GM21367 (cell line): ENCODE data around the gene CHP2.
"Not testable (repeated sequence)": the region's sequence is repeated elsewhere in the genome, so short reads cannot be mapped to it uniquely, and the experiment has no call there.

Experiments
- ATAC-seq: cut with Tn5 transposase; IDR thresholded peaks from one replicate; pipeline ENCODE4 v1.9.1; 2021; ENCODE audit not compliant: unreplicated experiment

The CHP2 gene

DNA sequence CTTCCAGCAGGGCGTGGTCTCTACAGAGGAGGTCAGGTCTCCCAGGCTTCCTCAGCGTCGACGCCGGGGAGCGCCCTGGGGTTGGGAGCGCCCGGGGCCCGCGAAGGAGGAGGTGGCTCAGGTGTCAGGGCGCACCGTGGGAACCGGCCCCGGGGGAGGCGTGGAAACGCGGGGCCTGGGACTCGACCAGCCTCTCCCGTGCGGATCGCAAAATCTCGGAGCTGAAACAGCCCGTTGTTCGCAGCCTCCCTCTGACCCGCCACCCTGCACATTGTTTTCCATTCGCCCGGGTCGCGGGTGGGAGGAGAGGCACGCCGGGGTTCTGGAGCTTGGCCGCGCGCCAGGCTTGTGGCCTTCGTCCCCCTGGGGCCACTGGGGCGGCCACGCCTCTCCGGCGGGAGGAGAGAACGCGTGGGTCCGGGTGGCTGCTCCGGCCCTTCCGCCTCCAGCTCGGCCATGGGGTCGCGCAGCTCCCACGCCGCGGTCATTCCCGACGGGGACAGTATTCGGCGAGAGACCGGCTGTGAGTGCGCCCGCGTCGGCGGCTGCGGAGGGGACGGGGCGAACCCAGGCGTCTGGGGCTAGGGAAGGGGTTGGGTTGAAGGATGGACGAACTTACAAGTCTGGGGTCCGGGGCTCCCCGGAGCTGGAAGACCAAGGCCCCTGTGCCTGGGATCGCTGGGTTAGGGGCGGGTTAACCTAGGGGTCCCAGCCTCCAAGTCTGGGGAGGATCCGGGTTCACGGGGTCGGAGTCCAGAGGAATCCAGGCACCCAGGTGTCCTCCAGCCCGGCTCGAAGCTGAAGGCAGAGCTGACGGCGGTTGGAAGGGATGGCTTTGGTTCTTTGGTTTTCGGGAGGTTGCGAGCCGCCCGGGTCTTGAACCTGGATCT lies at the start of gene CHP2:
Gene CHP2 (plus strand): TSS at position 433 of the 890 bp plus-strand sequence. CDS start 24 bp downstream, at position 457.
- ATAC-seq: no peak

DNA sequence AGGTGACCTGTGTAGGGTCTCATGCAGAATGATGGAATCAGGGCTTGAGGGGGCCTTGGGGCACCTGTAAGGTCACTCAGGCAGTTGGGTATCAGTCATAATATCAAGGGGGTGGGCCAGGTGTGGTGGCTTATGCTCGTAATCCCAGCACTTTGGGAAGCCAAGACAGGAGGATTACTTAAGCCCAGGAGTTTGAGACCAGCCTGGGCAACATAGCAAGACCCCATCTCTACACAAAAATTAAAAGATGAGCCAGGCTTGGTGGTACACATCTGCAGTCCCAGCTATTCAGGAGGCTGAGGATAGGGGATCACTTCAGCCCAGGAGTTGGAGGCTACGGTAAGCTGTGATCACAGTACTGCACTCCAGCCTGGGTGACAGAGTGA lies 49.3 kb upstream of the CHP2 start:
- ATAC-seq: no peak

DNA sequence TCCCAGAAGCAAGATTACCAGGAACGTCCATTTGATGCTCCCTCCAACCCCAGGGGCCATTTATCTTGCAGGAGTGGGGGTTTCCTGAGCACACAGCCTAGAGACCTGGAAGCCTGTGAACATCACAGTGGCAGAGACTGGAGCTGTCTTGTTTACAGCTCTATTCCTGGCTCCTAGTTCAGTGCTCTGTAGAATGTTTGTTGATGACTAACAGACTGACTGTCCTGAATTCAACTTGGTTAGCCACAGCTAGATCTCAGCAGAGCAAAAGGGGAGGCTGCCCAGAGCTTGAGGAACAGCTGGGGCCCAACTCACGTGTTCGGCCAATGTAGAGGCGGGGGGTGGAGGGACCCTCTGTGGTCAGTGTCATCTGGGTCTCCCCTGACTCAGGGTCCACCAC lies 48.4 kb upstream of the CHP2 start:
- no peak for ATAC-seq

DNA sequence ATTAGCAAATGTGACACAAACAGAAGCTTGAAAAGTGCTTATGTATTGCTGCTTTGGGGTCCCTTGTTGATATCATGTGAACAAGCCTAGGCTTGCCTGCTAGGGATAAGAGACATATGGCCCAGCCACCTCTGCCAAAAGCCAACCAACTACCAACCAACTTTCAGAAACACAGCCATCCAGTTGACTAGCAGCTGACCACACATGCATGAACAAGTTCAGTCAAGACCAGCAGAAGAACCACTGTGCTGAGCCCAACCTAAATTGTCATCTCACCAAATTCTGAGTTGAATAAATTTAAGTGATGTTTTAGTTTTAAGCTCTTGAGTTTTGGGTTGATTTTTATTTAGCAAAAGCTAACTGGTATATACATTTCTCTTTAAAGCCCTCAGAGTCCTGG lies 45.3 kb upstream of the CHP2 start:
- no peak for ATAC-seq

DNA sequence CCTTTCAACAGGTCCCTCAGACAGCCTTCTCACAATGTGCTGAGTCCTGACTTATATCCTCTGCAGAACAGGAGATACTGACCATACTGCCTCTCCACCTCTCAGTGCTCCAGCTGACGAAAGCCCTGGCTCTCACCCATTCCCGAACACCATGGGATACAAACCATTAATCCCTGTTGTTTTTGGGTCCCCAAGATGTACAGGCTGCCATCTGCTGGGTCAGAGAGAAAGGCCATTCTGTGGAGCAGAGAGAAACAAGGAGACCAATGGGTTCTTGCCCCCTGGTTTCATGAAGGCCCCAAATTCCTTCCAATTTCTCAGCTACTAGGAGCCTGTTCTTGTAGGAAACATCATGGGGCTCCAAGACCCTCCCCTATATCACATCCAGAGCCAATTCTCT lies 44.8 kb upstream of the CHP2 start:
- ATAC-seq: no peak

DNA sequence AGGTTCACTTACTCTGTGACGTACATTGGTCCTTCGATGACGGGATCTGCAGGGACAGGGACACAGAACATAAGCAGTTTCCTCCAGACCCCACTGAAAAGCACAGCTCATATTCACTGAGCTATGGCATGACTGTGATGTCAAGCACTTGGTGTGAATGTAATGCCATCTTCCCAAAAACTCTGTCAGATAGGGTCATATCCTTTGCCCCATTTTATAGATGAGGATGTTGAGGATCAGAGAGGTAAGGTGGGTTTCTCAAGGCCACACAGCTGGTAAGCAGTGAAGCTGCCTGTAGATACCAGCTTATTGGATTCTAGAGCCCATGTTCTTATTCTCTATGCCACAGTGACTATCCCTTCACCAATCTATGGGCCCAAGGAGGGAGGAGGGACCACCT lies 44.3 kb upstream of the CHP2 start:
- ATAC-seq: no peak

DNA sequence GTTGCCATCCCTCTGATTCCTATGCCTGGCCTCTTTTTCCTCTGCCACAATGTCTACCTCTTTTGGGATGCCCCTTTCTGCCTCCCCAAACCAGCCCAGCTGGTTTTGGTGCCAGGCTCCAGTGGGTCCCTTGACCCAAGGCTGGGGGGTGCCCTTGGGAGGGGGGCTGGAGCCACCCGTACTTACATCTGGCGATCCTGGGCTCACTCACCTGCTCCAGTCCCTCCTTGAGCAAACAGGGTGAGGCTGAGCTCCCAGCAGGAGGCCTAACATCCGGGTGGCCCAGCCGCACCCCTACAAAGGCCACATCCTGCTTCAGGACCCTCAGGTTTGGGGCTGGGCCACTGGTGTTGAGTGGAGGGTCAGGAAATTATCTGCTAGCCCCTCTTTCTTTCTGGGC lies 43.0 kb upstream of the CHP2 start:
- no peak for ATAC-seq

DNA sequence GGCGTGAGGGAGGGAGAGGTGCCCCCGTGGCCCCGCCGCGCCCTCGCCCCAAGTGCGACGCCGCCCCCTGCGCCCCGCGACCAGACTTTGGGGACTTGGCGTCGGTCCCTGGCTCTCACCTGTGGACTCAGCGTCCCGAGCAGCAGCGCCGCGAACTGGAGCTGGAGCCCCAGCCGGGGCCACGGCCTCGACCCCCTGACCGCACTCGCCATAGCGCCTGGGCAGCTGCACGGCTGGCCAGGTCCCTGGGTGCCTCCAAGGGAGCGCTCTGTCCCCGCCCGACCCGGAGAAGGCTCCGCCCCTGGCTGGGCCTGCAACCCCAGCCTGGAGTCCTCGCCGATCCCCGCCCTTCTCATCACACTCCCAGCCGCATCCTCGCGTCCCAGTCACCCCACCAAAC lies 41.9 kb upstream of the CHP2 start, which contains the start of gene ERN2:
Gene ERN2 (minus strand): TSS at position 247 of the 400 bp plus-strand sequence. CDS start 35 bp downstream, at position 212.
- no peak for ATAC-seq

DNA sequence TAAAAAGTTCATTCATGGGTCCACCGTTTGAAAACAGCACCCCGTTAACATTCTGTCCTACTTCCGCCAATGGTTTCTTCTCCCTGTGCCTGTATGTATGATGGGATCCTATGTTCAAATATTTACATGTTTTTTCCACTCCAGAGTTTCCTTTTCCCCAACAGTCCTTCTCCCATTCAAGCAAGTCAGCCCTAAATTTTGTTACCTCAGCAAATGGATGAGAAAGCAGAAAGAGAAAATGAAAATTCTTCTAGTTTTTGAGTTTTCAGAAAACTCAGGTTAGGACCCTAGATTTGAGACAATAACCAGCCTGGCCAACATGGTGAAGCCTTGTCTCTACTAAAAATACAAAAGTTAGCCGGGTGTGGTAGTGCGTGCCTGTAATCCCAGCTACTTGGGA lies 38.3 kb upstream of the CHP2 start:
- no peak for ATAC-seq

DNA sequence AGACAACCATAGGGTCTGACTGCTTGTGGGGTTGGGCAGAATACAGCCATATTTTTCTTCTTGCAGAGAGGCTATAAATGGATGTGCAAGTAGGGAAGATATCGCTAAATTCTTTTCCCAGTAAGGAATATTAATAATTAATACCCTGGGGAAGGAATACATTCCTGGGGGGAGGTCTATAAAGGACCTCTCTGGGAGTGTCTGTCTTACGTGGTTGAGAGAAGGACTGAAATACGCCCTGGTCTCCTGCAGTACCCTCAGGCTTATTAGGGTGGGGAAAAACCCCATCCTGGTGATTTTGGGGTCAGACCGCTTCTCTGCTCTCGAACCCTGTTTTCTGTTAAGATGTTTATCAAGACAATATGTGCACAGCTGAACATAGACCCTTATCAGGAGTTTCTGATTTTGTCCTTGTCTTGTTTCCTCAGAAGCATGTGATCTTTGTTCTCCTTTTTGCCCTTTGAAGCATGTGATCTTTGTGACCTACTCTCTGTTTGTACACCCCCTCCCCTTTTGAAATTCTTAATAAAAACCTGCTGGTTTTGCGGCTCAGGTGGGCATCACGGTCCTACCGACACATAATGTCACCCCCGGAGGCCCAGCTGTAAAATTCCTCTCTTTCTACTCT lies 32.1 kb upstream of the CHP2 start:
- not testable (repeated sequence) for ATAC-seq

DNA sequence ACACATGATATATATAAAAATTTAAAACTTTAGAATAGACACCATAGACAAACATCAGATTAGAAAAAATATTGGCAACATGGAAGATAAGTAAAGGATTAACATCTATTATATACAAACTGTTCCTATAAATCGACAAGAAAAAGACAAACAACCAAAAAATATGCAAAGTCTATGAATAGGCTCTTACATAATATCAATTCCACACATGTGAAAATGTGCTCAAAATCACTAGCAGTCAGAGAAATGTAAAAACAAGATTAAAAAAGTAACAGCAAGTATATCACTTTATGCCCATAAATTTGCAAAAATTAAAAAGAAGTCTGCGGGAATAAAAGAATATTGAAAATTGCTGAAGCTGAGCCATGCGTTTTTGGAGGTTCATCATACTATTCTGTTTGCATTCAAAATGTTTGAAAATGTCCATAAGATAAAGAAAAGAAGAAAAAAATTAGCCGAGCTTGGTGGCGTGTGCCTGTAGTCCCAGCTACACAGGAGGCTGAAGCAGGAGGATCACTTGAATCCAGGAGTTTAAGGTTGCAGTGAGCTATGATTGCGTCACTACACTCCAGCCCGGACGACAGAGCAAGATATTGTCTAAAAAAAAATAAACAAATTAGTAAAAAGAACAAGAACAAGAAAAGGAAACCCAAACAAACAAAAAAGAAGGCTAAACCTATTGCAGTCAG lies 30.6 kb upstream of the CHP2 start:
- ATAC-seq: no peak

DNA sequence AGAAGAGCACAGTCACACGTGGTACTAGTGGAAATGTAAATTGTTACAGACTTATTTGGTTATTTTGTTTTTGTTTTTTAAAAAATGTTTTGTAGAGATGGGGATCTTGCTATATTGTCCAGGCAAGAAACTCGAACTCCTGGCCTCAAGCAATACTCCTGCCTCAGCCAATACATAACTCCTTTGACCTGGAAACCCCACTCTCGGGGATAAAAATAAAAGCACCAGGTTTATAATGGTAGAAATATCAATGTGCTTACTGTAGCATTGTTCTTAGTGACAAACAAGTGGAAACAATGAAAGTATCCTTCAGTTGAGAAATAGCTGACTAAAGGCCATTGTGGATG lies 30.1 kb upstream of the CHP2 start:
- no peak for ATAC-seq

DNA sequence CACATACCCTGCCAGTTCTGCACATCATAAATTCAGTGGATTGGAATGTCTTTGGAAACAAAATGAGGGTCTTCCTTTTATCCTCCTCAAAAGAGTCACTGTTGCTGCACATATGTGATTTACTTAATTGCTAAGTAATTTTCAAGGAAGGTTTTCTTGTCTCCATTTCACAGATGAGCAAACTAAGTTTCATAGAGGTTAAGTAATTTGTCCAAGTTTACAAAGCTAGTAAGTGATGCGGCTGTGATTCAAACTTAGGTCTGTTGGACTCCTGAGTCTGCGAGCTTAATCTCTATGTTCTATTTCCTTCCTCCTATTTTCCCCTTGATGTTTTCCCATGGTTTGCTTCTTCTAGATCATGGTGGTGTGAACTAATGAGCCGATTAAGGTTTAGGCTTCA lies 28.1 kb upstream of the CHP2 start:
- ATAC-seq: no peak

DNA sequence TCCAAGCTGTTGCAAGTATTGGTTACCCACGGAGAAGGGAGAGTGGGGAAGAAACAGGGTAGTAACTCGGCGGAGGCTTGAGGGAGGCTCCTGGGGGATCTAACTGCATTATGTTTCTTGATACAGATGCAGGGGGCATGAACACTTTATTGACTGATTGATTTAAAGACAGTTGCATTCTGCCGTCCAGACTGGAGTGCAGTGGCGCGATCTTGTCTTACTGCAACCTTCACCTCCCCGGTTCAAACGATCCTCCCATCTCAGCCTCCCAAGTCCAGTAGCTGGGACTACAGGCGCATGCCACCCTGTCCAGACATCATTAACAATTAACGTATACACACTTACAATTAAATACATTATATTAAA lies 26.7 kb upstream of the CHP2 start:
- no peak for ATAC-seq

DNA sequence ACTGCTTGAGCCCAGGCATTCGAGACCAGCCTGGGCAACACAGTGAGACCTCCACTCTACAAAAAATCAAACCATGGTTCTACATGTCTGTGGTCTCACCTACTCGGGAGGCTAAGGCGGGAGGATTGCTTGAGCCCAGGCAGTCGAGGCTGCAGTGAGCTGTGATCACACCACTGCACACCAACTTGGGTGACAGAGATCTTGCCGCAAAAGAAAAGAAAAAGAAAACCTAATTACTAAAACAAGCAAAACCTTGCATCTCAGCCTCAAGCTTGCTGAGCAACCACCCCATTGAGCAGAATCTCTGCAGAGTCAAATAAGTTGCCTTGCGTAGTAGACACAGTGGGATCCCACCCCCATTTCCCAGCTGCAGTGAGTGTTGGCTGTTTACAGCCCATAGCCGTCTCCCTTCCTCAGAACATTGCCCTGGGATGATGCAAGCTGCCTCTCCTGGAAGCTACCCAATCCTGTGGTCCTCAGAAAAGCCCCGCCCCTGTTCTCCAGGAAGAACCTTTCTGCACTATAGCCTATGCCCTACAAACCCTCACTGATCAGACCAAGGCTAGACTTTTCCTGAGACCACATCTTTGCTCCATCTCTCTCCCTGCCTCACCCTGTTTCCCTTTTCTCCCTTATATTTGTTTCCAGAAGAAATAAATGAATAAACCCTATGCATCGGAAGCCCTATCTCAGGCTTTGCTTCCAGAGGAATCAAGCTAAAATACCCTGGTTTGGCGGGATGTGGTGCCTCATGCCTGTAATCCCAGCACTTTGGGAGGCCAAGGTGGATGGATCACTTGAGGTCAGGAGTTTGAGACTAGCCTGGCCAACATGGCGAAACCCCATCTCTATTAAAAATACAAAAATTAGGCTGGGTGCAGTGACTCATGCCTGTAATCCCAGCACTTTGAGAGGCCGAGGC lies 25.1 kb upstream of the CHP2 start:
- no peak for ATAC-seq

DNA sequence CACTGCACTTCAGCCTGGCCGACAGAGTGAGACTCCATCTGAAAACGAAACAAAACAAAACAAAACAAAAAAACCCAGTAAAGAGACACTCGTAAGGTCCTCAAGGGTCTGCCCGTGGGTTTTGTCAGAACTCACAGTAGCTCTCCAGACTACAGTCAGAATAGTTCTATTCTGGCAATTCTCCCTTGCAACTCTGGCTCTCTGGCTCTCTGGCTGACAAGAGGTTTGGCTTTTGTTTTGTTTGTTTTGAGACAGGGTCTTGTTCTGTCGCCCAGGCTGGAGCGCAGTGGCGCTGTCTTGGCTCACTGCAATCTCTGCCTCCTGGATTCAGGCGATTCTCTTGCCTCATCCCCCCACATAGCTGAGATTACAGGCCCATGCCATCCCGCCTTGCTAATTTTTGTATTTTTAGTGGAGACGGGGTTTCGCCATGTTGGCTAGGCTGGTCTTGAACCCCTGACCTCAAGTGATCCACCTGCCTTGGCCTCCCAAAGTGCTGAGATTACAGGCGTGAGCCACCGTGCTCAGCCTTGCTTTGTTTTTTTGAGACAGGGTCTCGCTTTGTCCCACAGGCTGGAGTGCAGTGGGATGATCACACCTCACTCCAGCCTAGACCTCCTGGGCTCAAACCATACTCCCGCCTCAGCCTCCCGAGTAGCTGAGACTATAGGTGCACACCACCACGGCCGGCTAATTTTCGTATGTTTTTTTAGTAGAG lies 20.5 kb upstream of the CHP2 start:
- ATAC-seq: no peak

DNA sequence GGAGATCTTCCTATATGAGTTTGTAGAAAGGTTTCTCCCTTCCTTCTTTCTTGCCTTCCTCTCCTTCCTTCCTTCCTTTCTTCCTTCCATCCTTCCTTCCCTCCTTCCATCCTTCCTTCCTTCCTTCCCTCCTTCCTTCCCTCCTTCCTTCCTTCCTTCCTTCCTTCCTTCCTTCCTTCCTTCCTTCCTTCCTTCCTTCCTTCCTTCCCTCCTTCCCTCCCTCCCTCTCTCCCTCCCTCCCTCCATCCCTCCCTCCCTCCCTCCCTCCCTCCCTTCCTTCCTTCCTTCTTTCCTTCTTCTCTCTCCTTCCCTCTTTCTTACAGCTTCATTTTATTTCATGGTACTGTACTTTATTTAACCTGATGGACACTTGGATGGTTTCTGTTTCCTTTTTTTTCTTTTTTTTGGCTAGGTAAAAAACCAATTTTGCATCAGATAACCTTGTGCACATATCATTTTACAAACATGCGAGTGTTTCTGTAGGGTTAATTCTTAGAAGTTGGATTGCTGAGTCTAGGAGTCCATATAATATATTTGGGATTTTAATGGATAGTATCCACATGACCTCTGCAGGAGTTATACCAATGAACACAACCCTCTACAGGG lies 17.3 kb upstream of the CHP2 start:
- ATAC-seq: not testable (repeated sequence)

DNA sequence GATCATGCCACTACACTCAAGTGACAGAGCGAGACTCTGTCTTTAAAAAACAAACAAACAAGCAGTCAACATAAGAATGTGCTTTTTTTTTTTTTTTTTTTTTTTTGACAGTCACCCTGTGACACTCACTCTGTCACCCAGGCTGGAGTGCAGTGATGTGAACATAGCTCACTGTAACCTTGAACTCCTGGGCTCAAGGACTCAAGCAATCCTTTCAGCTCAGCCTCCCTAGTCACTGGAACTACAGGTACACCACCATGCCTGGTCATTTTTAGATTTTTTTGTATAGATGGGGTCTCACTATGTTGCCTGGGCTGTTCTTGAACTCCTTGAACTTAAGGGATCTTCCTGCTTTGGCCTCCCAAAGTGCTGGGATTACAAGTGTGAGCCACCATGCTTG lies 15.3 kb upstream of the CHP2 start:
- no peak for ATAC-seq

DNA sequence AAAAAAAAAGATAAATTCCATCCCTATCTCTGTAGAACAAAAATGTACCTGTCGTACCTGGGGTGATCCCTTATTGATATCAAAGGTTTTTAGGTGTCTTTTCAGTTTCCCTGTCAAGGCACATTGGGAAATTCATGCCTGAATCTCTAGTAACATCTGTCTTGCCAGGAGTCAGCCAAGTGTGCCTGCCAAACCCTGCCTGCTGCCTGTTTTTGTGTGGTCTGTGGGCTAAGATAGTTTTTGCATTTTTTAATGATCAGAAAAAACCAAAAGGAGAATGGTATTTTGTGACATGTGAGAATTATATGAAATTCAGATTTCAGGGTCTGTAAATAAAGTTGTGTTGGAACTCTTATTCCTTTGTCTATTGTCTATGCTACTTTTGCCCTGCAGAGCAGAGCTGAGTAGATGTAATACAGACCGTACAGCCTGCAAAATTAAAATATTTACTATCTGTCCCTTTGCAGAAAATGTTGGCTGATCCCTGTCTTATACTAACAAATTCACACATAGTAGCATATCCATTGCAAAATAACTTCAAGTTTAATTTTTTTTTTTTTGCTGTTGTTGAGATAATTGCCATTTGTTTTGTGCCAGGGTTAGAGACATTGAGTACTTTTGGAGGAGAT lies 13.0 kb upstream of the CHP2 start:
- ATAC-seq: no peak
